ENCODE results near the gene UCK2.

DNA sequence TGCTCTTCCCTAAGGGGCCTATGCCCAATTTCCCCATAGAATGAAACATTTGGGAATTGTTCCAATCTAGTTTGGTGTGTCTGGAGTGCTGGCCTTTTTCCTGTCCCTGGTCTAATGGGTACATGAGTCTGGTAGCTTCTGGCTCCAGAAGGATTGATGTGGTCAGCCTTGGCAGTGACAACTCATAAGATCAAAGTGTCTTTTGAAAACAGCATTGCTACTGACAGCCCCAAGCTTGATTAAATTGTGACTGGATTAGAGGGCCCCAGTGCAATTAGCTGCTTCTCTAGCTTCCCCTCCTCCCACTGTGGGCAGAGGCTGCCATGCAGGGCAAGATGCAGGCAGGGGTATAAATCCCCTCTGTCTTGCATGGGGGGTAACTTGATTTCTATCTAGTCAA lies 130.9 kb downstream of the UCK2 start:
- TF ChIP-seq CTCF (IDR thresholded peaks at IDR 0.05; ENCODE audit: insufficient read depth, low read depth, low read length), result no peak
- TF ChIP-seq EZH2 (IDR thresholded peaks at IDR 0.05; ENCODE audit: insufficient read depth, low read length), result no peak
